ENCODE data around the gene RRP15.

Gene RRP15

GRCh38 chr1:218362418-218363076, 77.5 kb downstream of the RRP15 start:
- DNase-seq (ENCODE audit: low spot score): no peak

GRCh38 chr1:218363141-218363540, 78.0 kb downstream of the RRP15 start:
- DNase-seq (ENCODE audit: low spot score): no peak

- DNase-seq (ENCODE audit: low spot score): no peak
These were observed 79.1 kb downstream of the RRP15 start for GRCh38 chr1:218364028-218364710.

GRCh38 chr1:218365226-218365999, 80.3 kb downstream of the RRP15 start:
- no peak for DNase-seq (ENCODE audit: low spot score)

- no peak for DNase-seq (ENCODE audit: low spot score)
These were observed 81.4 kb downstream of the RRP15 start for GRCh38 chr1:218366322-218367052.

- DNase-seq (ENCODE audit: low spot score): no peak
These were observed 82.0 kb downstream of the RRP15 start for GRCh38 chr1:218367118-218367517.

GRCh38 chr1:218368686-218369085, 83.6 kb downstream of the RRP15 start:
- no peak for DNase-seq (ENCODE audit: low spot score)

GRCh38 chr1:218369688-218370511, 84.8 kb downstream of the RRP15 start:
- DNase-seq (ENCODE audit: low spot score): no peak

- DNase-seq (ENCODE audit: low spot score): no peak
These were observed 87.0 kb downstream of the RRP15 start for GRCh38 chr1:218371927-218372672.

GRCh38 chr1:218374401-218375353, 89.6 kb downstream of the RRP15 start:
- no peak for DNase-seq (ENCODE audit: low spot score)

GRCh38 chr1:218376722-218377121, 91.6 kb downstream of the RRP15 start:
- DNase-seq (ENCODE audit: low spot score): no peak

- DNase-seq (ENCODE audit: low spot score): no peak
These were observed 92.1 kb downstream of the RRP15 start for GRCh38 chr1:218377143-218377660.

GRCh38 chr1:218380125-218380977, 95.3 kb downstream of the RRP15 start:
- no peak for DNase-seq (ENCODE audit: low spot score)

GRCh38 chr1:218382261-218382660, 97.2 kb downstream of the RRP15 start:
- DNase-seq (ENCODE audit: low spot score): no peak

GRCh38 chr1:218383051-218383450, 98.0 kb downstream of the RRP15 start:
- DNase-seq (ENCODE audit: low spot score): no peak

- DNase-seq (ENCODE audit: low spot score): no peak
These were observed 98.6 kb downstream of the RRP15 start for GRCh38 chr1:218383681-218384080.

GRCh38 chr1:218384581-218384993, 99.5 kb downstream of the RRP15 start:
- no peak for DNase-seq (ENCODE audit: low spot score)
